Measurements from ENCODE around the gene CREB3L2. TPM values are rescaled to one million over a fixed set of nuclear protein-coding genes. Genes with fewer than 3 reads are reported as not detected.

CREB3L2 gene
- 41.1 and 82.8 TPM in 2 replicates for total RNA-seq

GRCh38 chr7:138001529-138002095 is at the start of gene CREB3L2:
Gene CREB3L2 (minus strand): TSS chr7:138002086. CDS start chr7:138001705, 381 bp downstream.

GRCh38 chr7:137846827-137847567 is 154.9 kb downstream of the CREB3L2 start, which contains the start of gene DGKI:
Gene DGKI (minus strand): TSS chr7:137846974.

Other genes with a start within 250 kb of the CREB3L2 start
- 2.6 and 10.0 TPM in 2 replicates for gene DGKI, start 155.1 kb downstream of the CREB3L2 start, total RNA-seq
- gene AKR1D1, start 74.4 kb upstream of the CREB3L2 start, total RNA-seq, result not detected in 2 replicates